Measurements from ENCODE around the gene KCTD3.

KCTD3 gene

GRCh38 chr1:215566556-215567490 lies at the start of gene KCTD3:
KCTD3 (plus strand) TSS chr1:215567304; CDS start chr1:215567686, 382 bp downstream.
- no peak for DNase-seq

DNA sequence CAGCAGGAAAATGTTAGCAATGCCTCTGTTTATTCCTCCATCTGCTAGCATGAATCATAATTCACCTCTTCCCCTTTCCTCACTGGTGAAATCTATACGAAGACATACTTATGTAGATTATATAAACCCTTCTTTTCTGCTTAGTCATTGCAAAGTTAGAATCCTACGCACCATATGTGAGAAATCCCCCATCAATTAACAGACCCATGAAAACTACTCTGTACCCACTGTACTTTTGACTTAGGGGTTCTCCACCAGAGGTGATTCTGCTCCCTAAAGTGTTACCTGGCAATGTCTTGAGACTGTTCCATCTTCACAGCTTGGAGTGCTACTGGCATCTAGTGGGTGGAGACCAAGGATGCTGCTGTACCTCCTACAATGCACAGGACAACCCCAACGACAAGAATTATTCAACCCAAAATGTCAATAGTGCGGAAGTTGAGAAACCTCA lies 49.6 kb upstream of the KCTD3 start:
- no peak for DNase-seq

DNA sequence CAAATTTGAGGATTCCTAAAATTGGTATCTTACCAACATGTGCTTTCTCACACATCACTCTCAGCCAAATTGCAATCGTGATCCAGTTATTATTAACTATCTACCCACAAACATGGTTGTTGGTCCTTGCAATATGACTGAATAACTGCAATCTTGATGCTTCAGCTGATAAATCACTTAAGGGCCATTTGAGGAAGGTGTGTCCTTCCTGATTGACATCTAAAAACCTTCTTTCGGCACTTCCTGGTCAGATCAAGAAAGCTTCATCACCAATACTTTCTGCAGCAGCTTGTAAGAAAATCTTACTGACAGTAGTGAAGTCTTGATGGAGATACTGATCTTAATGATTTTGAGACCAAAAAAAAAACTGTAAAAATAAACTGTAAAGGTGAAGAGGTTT lies 48.5 kb upstream of the KCTD3 start:
- no peak for DNase-seq

- no peak for DNase-seq
Measured at GRCh38 chr1:215521279-215521678, 45.8 kb upstream of the KCTD3 start.

DNA sequence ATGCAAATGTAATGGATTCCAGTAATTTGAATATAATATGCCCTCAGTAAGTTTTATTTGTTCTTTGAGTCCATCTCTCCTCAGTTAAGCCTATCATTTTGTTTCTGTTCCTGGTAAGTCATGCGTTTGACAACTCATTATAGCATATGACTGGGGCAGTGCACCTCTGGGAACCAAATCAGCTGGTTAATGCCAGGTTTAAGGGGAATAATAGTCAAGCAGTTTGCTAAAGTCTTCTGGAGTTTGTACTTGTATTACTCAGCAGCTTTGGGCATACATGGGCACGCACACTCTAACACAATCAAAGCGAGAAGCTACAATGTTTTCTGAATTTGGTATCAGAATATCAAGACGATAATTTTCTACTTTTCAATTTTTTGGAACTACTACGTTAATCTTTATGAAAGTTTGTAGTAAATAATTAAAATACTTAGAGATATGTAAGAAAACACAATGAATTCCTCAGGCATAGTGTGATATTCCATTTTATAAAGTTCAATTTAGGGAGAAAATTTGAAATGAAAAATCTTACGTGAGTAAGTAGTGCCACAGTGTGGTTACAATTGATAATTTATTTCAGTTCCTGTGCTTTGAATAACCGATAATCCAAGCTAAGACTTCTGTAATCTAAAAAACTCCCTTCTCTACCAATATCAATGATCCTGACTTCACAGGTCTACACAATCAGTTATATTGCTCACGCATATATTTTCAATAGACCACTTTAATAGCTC lies 43.8 kb upstream of the KCTD3 start:
- no peak for DNase-seq

DNA sequence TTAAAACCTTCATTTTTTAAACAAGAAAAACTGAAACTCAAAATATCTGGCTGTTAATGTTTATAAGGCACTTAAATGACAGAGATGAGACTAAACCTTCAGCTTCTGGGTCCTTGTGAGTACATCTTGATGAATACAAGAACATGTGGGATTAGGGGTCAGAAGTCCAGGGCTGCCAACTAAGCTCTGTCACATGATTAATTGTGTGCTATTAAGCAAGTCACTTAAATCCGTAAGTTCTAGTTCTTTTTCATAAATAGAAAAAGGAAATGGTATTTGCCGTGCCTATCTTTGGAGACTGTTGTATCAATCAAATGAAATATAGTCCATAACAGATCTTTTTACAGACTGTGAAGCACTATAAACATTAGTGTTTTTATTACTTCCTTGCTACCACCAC lies 43.2 kb upstream of the KCTD3 start:
- DNase-seq = no peak

GRCh38 chr1:215526147-215526845 lies 40.8 kb upstream of the KCTD3 start:
- no peak for DNase-seq

DNA sequence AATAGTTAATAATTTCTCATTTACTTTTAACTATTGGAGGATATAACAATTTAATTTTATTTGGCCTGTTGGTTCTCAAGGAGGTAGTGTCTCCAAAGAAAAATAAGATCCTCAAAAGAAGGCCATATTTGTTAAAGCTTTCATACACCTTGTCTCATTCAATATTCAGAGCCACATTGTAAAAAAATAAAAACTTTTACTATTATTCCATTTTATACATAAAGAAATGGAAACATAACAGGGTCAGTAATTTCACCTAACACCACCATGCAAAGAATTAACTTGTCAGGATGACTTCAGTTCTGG lies 40.3 kb upstream of the KCTD3 start:
- no peak for DNase-seq

- DNase-seq = no peak
Measured at GRCh38 chr1:215529111-215529510, 38.0 kb upstream of the KCTD3 start.

GRCh38 chr1:215529571-215529970 lies 37.5 kb upstream of the KCTD3 start:
- no peak for DNase-seq

DNA sequence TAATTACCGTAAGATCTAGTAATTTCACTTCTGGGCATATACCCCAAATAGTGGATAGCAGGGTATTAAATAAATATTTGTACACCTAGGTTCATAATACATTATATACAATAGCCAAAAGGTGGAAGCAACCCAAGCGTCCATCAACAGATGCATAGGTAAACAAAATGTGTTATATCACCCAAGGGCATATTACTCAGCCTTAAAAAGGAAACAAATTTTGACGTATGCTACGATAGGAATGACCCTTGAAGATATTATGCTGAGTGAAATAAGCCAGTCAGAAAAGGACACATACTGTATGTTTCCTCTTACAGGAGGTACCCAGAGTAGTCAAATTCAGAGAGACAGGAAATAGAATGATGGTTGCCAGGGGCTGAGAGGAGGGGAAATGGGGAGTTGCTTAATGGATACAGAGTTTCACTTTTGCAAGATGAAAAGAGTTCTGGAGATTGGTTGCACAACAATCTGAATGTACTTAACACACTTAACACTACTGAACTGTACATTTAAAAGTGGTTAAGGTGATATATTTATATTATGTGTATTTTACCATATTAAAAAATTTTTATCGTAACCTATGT lies 36.6 kb upstream of the KCTD3 start:
- no peak for DNase-seq

DNA sequence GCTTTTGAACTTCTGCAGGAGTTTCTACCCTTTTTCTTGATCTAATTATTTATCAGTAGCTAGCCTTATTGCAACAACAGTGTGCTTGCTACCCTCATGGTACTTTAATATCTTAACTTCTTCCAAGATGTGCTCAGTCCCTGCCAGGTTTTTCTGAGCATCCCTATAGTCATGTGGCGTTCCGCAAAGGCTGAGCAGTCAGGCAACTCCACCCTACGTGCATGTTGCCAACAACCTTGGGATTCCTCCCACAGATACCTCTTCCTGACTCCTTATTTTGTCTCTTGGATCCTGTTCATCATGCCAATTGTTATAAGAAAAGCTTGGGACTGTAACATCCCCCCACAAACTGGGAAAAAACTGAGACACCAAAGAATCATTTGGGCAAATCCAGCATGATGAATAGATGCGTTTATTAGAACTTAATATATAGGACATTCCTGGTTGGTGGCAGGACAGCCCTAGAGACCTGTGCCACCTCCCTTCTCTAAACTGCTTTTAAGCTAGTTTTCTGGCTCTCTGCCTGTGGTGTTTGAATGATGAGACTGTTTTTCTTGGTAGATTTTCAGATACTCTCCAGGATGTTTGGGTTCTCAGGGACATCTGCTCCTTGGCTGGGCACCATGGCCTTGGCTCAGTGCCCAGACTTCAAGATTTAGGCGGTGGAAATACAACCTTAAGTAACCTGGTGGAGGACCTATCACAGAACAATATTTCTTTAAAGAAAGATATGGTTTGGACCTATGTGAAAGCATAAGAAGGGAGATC lies 27.1 kb upstream of the KCTD3 start:
- no peak for DNase-seq

GRCh38 chr1:215542301-215542700 lies 24.8 kb upstream of the KCTD3 start:
- DNase-seq = no peak

GRCh38 chr1:215543191-215543606 lies 23.9 kb upstream of the KCTD3 start:
- DNase-seq = no peak

DNA sequence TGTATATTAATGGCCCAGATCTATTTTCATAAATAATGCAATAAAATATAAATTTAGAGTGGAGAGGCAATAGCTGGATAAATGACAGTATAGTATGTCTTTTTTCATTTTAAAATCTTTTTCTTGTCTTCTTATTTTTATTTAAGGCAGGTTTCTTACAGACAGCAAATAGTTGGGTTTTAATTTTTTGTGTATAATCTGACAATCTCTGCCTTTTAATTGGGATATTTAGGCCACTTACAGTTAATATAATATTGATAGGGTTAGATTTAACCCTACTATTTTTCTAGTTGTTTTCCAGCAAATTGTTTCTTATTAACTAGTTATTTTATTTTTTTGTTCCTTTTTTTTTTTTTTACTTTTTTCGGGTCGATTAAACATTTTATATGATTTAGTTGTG lies 23.3 kb upstream of the KCTD3 start:
- DNase-seq = no peak

GRCh38 chr1:215544566-215544965 lies 22.5 kb upstream of the KCTD3 start:
- no peak for DNase-seq

DNA sequence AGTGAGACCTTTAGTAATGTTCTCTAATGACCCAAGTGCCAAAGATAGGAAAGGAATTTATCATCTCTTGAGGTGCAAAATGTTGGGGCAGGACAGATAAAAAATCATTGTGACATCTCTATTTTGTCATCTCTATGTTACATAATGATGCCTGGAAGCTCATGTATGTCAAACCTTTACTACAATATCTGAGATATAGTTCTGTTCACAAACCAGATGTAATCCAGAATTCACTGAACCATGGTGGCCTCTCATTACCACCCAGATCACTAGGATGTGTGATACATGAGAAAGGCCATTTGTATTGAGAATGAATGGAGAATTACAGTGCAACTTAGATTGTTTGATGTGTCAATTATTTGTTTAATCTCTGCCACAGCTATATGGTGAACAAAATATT lies 22.0 kb upstream of the KCTD3 start:
- no peak for DNase-seq

GRCh38 chr1:215547011-215547410 lies 20.1 kb upstream of the KCTD3 start:
- no peak for DNase-seq

- no peak for DNase-seq
Measured at GRCh38 chr1:215551806-215552205, 15.3 kb upstream of the KCTD3 start.

DNA sequence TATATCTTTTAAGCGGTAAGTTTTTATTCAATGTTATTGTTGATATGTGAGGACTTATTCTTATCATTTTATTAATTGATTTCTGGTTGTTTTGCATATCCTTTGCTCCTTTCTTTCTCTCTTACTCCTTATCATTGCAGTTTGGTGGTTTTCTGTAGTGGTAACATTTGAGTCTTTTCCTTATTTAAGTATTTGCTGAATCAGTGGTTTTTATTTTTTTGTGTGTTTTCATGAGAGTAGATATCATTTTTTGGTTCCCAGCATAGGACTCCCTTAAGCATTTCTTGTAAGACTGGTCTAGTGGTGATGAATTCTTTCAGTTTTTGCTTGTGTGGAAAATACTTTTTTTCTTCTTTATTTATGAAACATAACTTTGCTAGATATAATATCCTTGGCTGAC lies 12.2 kb upstream of the KCTD3 start:
- no peak for DNase-seq

GRCh38 chr1:215555531-215555930 lies 11.6 kb upstream of the KCTD3 start:
- no peak for DNase-seq

- no peak for DNase-seq
Measured at GRCh38 chr1:215556996-215557395, 10.1 kb upstream of the KCTD3 start.
